SK-N-MC (cell line): Measurements from ENCODE around the gene LOXL1.

Experiments used
- EZH2 ChIP-seq: fragments of 200-600 bp; sonication (generic); IDR thresholded peaks from one replicate; pipeline ENCODE4 v1.6.1; 2017; ENCODE audit warnings: antibody characterized with exemption
- POLR2AphosphoS5 ChIP-seq: IDR thresholded peaks from 2 replicates; pipeline ENCODE4 v1.6.1; 2012; ENCODE audit warnings: mild to moderate bottlenecking, low read depth, low read length, borderline replicate concordance

DNA sequence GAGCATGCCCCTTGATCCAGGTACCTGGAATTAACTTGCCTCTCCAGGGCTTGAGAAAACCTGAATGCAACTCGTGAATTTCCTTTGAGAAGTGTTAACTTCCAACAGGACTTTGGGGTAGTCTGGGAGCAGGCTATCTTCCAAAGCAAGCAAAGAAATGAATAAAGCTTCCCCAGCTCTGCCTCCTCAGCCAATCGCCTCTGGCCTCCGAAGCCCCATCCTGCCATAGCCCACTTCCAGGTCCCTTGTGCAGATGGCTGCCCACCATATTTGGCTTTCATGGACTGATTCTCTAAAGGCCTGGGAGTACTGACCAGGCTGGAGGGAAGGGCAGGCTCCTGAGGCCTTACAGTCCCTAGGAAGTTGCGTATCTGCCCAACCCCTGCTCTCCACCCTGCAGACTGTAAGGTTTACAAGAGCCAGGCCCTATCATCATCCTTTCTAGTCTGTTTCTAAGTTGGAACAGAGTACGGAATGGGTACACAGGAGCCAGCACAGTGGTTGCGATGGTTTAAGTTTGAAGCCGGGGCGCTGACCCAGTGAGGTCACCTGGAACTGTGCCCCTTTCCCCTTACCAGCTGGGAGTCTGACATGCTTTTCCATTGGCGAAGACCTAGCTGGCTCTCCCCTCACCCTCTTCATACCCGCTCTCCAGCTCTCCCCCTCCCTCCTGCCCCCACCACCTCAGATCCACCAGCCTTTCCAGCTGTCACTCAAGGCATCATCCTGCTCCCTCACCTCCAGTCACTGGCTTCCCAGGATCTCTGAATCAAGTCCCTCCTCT lies 67.1 kb downstream of the LOXL1 start:
- TF ChIP-seq POLR2AphosphoS5 = no peak
- no peak for TF ChIP-seq EZH2
